ENCODE results near the gene NEK10. TPM values are rescaled to one million over a fixed set of nuclear protein-coding genes. Genes with fewer than 3 reads are reported as not detected.

Gene NEK10
- total and polyA plus RNA-seq, 2 of the 13 experiments (the other 11 are each of a cell fraction or from before 2014, with no cell fraction given), result 2.8 to 14.2 TPM

DNA sequence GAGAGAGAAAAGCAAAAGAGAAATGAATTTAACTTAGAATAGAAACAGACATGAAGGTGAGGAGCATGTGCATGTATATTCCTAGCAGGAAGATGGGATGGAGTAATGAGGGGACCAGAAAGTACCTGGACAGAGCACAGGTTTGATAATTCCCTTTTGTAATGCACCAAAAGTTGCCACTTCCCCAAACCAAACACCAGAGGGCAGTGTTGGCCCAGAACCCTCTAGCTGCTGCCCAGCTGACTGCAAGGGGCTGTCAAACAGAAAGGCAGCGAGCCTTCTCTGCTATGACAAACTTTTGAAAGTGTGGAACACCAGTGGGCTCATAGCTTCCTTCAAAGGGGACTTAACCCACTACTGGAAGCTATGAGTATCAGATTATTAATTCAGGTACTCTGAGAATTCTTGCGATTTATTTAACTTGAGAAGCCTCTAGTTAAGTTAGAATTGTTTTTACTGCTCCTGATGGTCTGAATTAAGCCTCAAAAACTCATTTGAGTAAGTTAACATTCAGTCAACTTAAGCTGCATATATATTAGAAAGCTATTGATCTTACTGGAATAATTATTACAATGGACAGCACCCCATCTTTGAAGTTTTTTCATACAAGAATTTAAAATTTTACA is 234.9 kb downstream of the NEK10 start (continued):
- TF ChIP-seq CEBPZ (IDR thresholded peaks at IDR 0.05; ENCODE audit: low read length), result no peak
- TF ChIP-seq STAG1 (CRISPR knock-in tag; IDR thresholded peaks at IDR 0.05), result peak; percentile 91
- TF ChIP-seq XRCC5 (optimal IDR thresholded peaks at IDR 0.05; ENCODE audit: low read length), result peak; percentile 51
- TF ChIP-seq, protein P1, sequence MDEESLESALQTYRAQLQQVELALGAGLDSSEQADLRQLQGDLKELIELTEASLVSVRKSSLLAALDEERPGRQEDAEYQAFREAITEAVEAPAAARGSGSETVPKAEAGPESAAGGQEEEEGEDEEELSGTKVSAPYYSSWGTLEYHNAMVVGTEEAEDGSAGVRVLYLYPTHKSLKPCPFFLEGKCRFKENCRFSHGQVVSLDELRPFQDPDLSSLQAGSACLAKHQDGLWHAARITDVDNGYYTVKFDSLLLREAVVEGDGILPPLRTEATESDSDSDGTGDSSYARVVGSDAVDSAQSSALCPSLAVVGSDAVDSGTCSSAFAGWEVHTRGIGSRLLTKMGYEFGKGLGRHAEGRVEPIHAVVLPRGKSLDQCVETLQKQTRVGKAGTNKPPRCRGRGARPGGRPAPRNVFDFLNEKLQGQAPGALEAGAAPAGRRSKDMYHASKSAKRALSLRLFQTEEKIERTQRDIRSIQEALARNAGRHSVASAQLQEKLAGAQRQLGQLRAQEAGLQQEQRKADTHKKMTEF (CRISPR knock-in tag; IDR thresholded peaks at IDR 0.05), result peak; percentile 25; the same call in 1 of the 2 replicates
- TF ChIP-seq PPARG (CRISPR knock-in tag; conservative IDR thresholded peaks at IDR 0.05), result 0 out of 2 replicates have a peak, but pooled peaks have one; percentile 21
- TF ChIP-seq TGIF2 (CRISPR knock-in tag; IDR thresholded peaks at IDR 0.05), result peak; percentile 80

- intact Hi-C loops (cut with micrococcal nuclease; ENCODE audit: unreplicated experiment), result loop anchor here (10.0 kb wide), 1 partner anchor 522 kb away; no protein-coding TSS in a partner anchor
- Histone ChIP-seq H3K4me1 (ENCODE audit: insufficient read depth, low read length) (peaks cover 46% of the 10 kb centered on the region), H2AFZ (ENCODE audit: low read length) (no peak overlapping the region), H3K4me3 (replicated peaks in 1 of 3; ENCODE audit: insufficient read depth in 1 of 3, low read depth in 2 of 3, low read length in 3 of 3) (no peak overlapping the region), H3K27ac (ENCODE audit: extremely low read length, insufficient read depth, low read length) (no peak overlapping the region), H3K9me3 (ENCODE audit: low read length) (no peaks in the 10 kb centered on the region), H3K79me2 (ENCODE audit: insufficient read depth, low read length) (no peaks in the 10 kb centered on the region), H3K9ac (ENCODE audit: insufficient read depth, low read depth, low read length) (no peak overlapping the region), H3K4me2 (ENCODE audit: low read depth, low read length) (no peak overlapping the region), H3K36me3 (replicated peaks in 1 of 2; ENCODE audit: control insufficient read depth in 1 of 2, insufficient read depth in 2 of 2, low read length in 2 of 2) (no peaks in the 10 kb centered on the region; a peak in 1 of 5 replicates), H4K20me1 (ENCODE audit: insufficient read depth, low read length) (no peaks in the 10 kb centered on the region), H3K27me3 (ENCODE audit: control insufficient read depth in 1 of 2, insufficient read depth in 2 of 2, low read length in 2 of 2) (no peaks in the 10 kb centered on the region)
- POLR2A ChIA-PET, result no interaction called here
- CTCF ChIA-PET (ENCODE audit: low intra/inter-chr PET ratio, low total read pairs), result interaction anchor here (2.6 kb wide), 1 partner anchor 146 kb away, joined by 14 read pairs; no protein-coding TSS in a partner anchor
- WGBS (ENCODE audit: low lambda C conversion rate), result 43% methylated on average over 2 of the region's 2 CpGs
- in situ Hi-C loops (cut with HindIII; ENCODE audit: extremely low pct_ligation_motif_present, low pct_unique_long_range_greater_than_20kb), result loop anchor here (10.0 to 25.0 kb wide), 3 partner anchors 142 to 529 kb away; no protein-coding TSS in a partner anchor
- BruUV-seq (replicated peaks), result no TSS peak
- peak; percentile 39 for DNase-seq (ENCODE audit: low spot score)
- no peak for FAIRE-seq
- ATAC-seq, result no peak
- TF ChIP-seq ZNF343 (CRISPR knock-in tag; IDR thresholded peaks at IDR 0.05) (no peak), ZNF484 (CRISPR knock-in tag; IDR thresholded peaks at IDR 0.05; ENCODE audit: borderline replicate concordance, low read depth) (no peak), PAWR (CRISPR knock-in tag; IDR thresholded peaks at IDR 0.05; ENCODE audit: borderline replicate concordance) (no peak), ZBTB3 (CRISPR knock-in tag; IDR thresholded peaks at IDR 0.05; ENCODE audit: borderline replicate concordance, low read depth) (no peak), KAT2B (IDR thresholded peaks at IDR 0.05; ENCODE audit: borderline replicate concordance, low read depth, low read length) (no peak), PLSCR1 (CRISPR knock-in tag; IDR thresholded peaks at IDR 0.05; ENCODE audit: borderline replicate concordance) (no peak), ZNF10 (CRISPR knock-in tag; IDR thresholded peaks at IDR 0.05; ENCODE audit: borderline replicate concordance, low read depth) (no peak), FOXA1 (IDR thresholded peaks at IDR 0.05) (no peak), FOXA1 (CRISPR knock-in tag; IDR thresholded peaks at IDR 0.05) (0 out of 2 replicates have a peak, but pooled peaks have one; percentile 21), ZKSCAN8 (CRISPR knock-in tag; IDR thresholded peaks at IDR 0.05; ENCODE audit: borderline replicate concordance) (no peak), SRSF1 (optimal IDR thresholded peaks at IDR 0.05; ENCODE audit: low read depth, low read length) (no peak), POLR2A (IDR thresholded peaks at IDR 0.05; ENCODE audit: insufficient read depth in 1 of 2, low read depth in 2 of 2, low read length in 2 of 2) (no peak), STAT5B (CRISPR knock-in tag; IDR thresholded peaks at IDR 0.05) (no peak), GATAD2A (CRISPR knock-in tag; IDR thresholded peaks at IDR 0.05) (peak; percentile 41; the same call in 1 of the 2 replicates)
Measured at GRCh38 chr3:27133060-27133459, 236.1 kb downstream of the NEK10 start.

Measured in HepG2 (cell line).